ENCODE data around the gene PTPRQ. TPM values are rescaled to one million over a fixed set of nuclear protein-coding genes. Genes with fewer than 3 reads are reported as not detected.

Gene PTPRQ
- total and polyA plus RNA-seq, 2 of the 8 experiments (the other 6 are each of a cell fraction or from before 2014, with no cell fraction given): not detected

DNA sequence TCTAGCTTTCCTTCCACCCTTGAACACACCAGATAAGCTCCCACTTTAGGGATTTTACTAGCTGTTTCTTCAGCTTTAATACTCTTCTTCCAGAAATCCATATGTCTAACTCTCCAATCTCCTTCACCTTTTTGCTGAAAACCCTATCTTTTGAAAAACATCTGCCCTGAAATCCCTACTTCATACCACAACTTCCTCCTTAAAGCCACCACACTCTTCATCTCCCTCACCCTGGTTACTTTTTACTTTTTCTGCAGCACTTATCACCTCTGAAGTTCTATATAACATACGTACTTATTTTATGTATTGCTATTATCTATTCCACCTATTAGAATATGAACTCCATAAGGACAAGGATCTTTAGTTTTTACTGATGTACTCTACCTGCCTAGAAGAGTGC lies 28.6 kb upstream of the PTPRQ start:
- no peak overlapping the region for H2BK20ac ChIP-seq (ENCODE audit: low read length)
- H4K20me1 ChIP-seq (replicated peaks in 1 of 2; ENCODE audit: control insufficient read depth in 1 of 2, insufficient read depth in 2 of 2, low read length in 2 of 2): no peaks in the 10 kb centered on the region
- no peak overlapping the region for H3K14ac ChIP-seq (ENCODE audit: insufficient read length)
- no peak overlapping the region for H4K8ac ChIP-seq (ENCODE audit: extremely low read depth, insufficient read depth, low read length)
- H3K4me2 ChIP-seq (ENCODE audit: insufficient read depth in 1 of 2, low read depth in 2 of 2, low read length in 2 of 2): no peak overlapping the region
- 92% methylated on average over 1 of the region's 1 CpG; no CpG with 5 or more reads in 1 of the 2 experiments for WGBS, 2 experiments (ENCODE audit: extremely low coverage in 1 of 2, insufficient coverage in 1 of 2, insufficient read length in 1 of 2, insufficient replicate concordance in 2 of 2, low coverage in 1 of 2, low lambda C conversion rate in 2 of 2, missing lambda C conversion rate in 1 of 2)
- no peak overlapping the region for H3K56ac ChIP-seq (replicated peaks; ENCODE audit: insufficient read length, low read depth, low read length)
- H3K4ac ChIP-seq (replicated peaks; ENCODE audit: insufficient read length, low read depth, low read length): no peak overlapping the region
- no peaks in the 10 kb centered on the region for H3K27me3 ChIP-seq (replicated peaks in 1 of 4; ENCODE audit: control insufficient read depth in 3 of 4, extremely low read depth in 1 of 4, insufficient read depth in 3 of 4, low read length in 3 of 4)
- no peaks in the 10 kb centered on the region for H3K79me1 ChIP-seq (ENCODE audit: low read depth, low read length)
- no peak overlapping the region for H3K9ac ChIP-seq (replicated peaks in 1 of 4; ENCODE audit: extremely low read depth in 1 of 4, low read depth in 3 of 4, low read length in 3 of 4)
- no peaks in the 10 kb centered on the region for H3K79me2 ChIP-seq (ENCODE audit: control insufficient read depth in 1 of 2, insufficient read depth in 2 of 2, low read length in 2 of 2)
- H2BK120ac ChIP-seq (replicated peaks; ENCODE audit: low read depth, low read length): no peak overlapping the region
- no peaks in the 10 kb centered on the region for H3K36me3 ChIP-seq (ENCODE audit: control insufficient read depth in 2 of 4, insufficient read depth in 4 of 4, low read length in 3 of 4)
- FAIRE-seq (no peak), DNase-seq (ENCODE audit: low read depth in 1 of 2, low spot score in 2 of 2) (no peak)
- H2AFZ ChIP-seq (ENCODE audit: low read length): no peak overlapping the region
- H2BK15ac ChIP-seq (ENCODE audit: low read length): no peak overlapping the region
- H2BK5ac ChIP-seq (ENCODE audit: low read depth, low read length): no peak overlapping the region
- no peak overlapping the region for H3K23ac ChIP-seq (ENCODE audit: insufficient read length)
- no peaks in the 10 kb centered on the region for H3K9me3 ChIP-seq (ENCODE audit: insufficient read depth in 2 of 2, low read depth in 1 of 2, low read length in 1 of 2)
- H4K91ac ChIP-seq (replicated peaks; ENCODE audit: insufficient read length, low read length): no peak overlapping the region
- no peaks in the 10 kb centered on the region for H3K4me1 ChIP-seq (replicated peaks in 1 of 4; ENCODE audit: control insufficient read depth in 3 of 4, insufficient read depth in 4 of 4, low read length in 3 of 4)
- H3K4me3 ChIP-seq (ENCODE audit: extremely low read depth in 1 of 4, insufficient read depth in 2 of 4, low read depth in 3 of 4, low read length in 4 of 4): no peak overlapping the region
- no peak overlapping the region for H3K18ac ChIP-seq (ENCODE audit: extremely low read depth, low read length)
- no peak overlapping the region for H4K5ac ChIP-seq (ENCODE audit: insufficient read length, low read depth, low read length)
- CTCF ChIA-PET (ENCODE audit: partially characterized antibody): interaction anchor here (1.1 to 3.2 kb wide), 2 partner anchors 15 to 347 kb away, joined by 3 to 25 read pairs; no protein-coding TSS in a partner anchor
- H3K23me2 ChIP-seq (ENCODE audit: low read depth, low read length): no peaks in the 10 kb centered on the region; the same call in 1 of the 2 replicates
- H2BK12ac ChIP-seq (ENCODE audit: low read depth, low read length): no peak overlapping the region
- no peak overlapping the region for H3K27ac ChIP-seq (ENCODE audit: low read depth, low read length)
- H2AK5ac ChIP-seq (ENCODE audit: low read depth, low read length): no peak overlapping the region
- POLR2A ChIA-PET (ENCODE audit: partially characterized antibody): no interaction called here
- no peak for TF ChIP-seq CHD2 (IDR thresholded peaks at IDR 0.05; ENCODE audit: low read length)
- TF ChIP-seq, protein P1, sequence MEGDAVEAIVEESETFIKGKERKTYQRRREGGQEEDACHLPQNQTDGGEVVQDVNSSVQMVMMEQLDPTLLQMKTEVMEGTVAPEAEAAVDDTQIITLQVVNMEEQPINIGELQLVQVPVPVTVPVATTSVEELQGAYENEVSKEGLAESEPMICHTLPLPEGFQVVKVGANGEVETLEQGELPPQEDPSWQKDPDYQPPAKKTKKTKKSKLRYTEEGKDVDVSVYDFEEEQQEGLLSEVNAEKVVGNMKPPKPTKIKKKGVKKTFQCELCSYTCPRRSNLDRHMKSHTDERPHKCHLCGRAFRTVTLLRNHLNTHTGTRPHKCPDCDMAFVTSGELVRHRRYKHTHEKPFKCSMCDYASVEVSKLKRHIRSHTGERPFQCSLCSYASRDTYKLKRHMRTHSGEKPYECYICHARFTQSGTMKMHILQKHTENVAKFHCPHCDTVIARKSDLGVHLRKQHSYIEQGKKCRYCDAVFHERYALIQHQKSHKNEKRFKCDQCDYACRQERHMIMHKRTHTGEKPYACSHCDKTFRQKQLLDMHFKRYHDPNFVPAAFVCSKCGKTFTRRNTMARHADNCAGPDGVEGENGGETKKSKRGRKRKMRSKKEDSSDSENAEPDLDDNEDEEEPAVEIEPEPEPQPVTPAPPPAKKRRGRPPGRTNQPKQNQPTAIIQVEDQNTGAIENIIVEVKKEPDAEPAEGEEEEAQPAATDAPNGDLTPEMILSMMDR (IDR thresholded peaks at IDR 0.05; ENCODE audit: control extremely low read depth in 1 of 3, insufficient read depth in 1 of 3, low read depth in 1 of 3, low read length in 3 of 3): no peak
- TF ChIP-seq ATF2 (IDR thresholded peaks at IDR 0.05; ENCODE audit: low read length): no peak
- no peak for TF ChIP-seq GTF2F1 (IDR thresholded peaks at IDR 0.05; ENCODE audit: borderline replicate concordance, low read depth, low read length)
- no peak for TF ChIP-seq RAD21 (IDR thresholded peaks at IDR 0.05 in 1 of 2, conservative IDR thresholded peaks at IDR 0.05 in 1 of 2; ENCODE audit: low read depth in 2 of 2, low read length in 2 of 2)
- TF ChIP-seq, protein P2, sequence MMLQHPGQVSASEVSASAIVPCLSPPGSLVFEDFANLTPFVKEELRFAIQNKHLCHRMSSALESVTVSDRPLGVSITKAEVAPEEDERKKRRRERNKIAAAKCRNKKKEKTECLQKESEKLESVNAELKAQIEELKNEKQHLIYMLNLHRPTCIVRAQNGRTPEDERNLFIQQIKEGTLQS (IDR thresholded peaks at IDR 0.05; ENCODE audit: insufficient read depth, low read depth, low read length): no peak
- TF ChIP-seq TAF1 (IDR thresholded peaks at IDR 0.05; ENCODE audit: low read depth, low read length): no peak
- TF ChIP-seq FOSL1 (IDR thresholded peaks at IDR 0.05; ENCODE audit: insufficient read depth, low read depth, low read length): no peak
- no peak for TF ChIP-seq EGR1 (IDR thresholded peaks at IDR 0.05; ENCODE audit: borderline replicate concordance, low read depth, low read length)

Measured in H1 (cell line).